ENCODE data around the gene FKBP2.

The FKBP2 gene

GRCh38 chr11:64258946-64259532 is 18.1 kb downstream of the FKBP2 start:
- TF ChIP-seq POLR2AphosphoS5 (IDR thresholded peaks at IDR 0.05; ENCODE audit: borderline replicate concordance, low read depth, low read length) (no peak), EZH2 (IDR thresholded peaks at IDR 0.05) (no peak), FOXP2 (optimal IDR thresholded peaks at IDR 0.05; ENCODE audit: control extremely low read depth, extremely low read length, insufficient read depth) (no peak)
- Histone ChIP-seq H3K9ac (ENCODE audit: insufficient read length) (no peak overlapping the region), H3K27ac (no peak overlapping the region), H3K9me3 (ENCODE audit: low read depth, low read length) (no peaks in the 10 kb centered on the region), H3K4me3 (no peak overlapping the region), H3K36me3 (ENCODE audit: insufficient read depth, low read length) (peaks cover 50% of the 10 kb centered on the region; the same call in 1 of the 2 replicates)
- DNase-seq (ENCODE audit: low read depth, low spot score), result no peak

GRCh38 chr11:64259533-64260067 is 18.7 kb downstream of the FKBP2 start:
- Histone ChIP-seq H3K4me3 (no peak overlapping the region), H3K27ac (no peak overlapping the region), H3K9me3 (ENCODE audit: low read depth, low read length) (no peaks in the 10 kb centered on the region), H3K9ac (ENCODE audit: insufficient read length) (no peak overlapping the region), H3K36me3 (ENCODE audit: insufficient read depth, low read length) (peaks cover 51% of the 10 kb centered on the region; the same call in 1 of the 2 replicates)
- no peak for DNase-seq (ENCODE audit: low read depth, low spot score)
- no peak for TF ChIP-seq FOXP2 (optimal IDR thresholded peaks at IDR 0.05; ENCODE audit: control extremely low read depth, extremely low read length, insufficient read depth)
- no peak for TF ChIP-seq EZH2 (IDR thresholded peaks at IDR 0.05)

- no peak overlapping the region for H3K9ac ChIP-seq (ENCODE audit: insufficient read length)
- DNase-seq (ENCODE audit: low read depth, low spot score), result no peak
- TF ChIP-seq POLR2AphosphoS5 (IDR thresholded peaks at IDR 0.05; ENCODE audit: borderline replicate concordance, low read depth, low read length) (no peak), FOXP2 (optimal IDR thresholded peaks at IDR 0.05; ENCODE audit: control extremely low read depth, extremely low read length, insufficient read depth) (no peak), EZH2 (IDR thresholded peaks at IDR 0.05) (no peak)
- peaks cover 49% of the 10 kb centered on the region; the same call in 1 of the 2 replicates for H3K36me3 ChIP-seq (ENCODE audit: insufficient read depth, low read length)
- no peak overlapping the region for H3K27ac ChIP-seq
- H3K4me3 ChIP-seq, result no peak overlapping the region
- H3K9me3 ChIP-seq (ENCODE audit: low read depth, low read length), result no peaks in the 10 kb centered on the region
These were observed 19.3 kb downstream of the FKBP2 start for GRCh38 chr11:64260147-64260708.

GRCh38 chr11:64261556-64262080 is 20.7 kb downstream of the FKBP2 start:
- Histone ChIP-seq H3K27ac (no peak overlapping the region), H3K9ac (ENCODE audit: insufficient read length) (no peak overlapping the region), H3K4me3 (no peak overlapping the region), H3K9me3 (ENCODE audit: low read depth, low read length) (no peaks in the 10 kb centered on the region), H3K36me3 (ENCODE audit: insufficient read depth, low read length) (peaks cover 40% of the 10 kb centered on the region; the same call in 1 of the 2 replicates)
- DNase-seq (ENCODE audit: low read depth, low spot score), result no peak
- TF ChIP-seq POLR2AphosphoS5 (IDR thresholded peaks at IDR 0.05; ENCODE audit: borderline replicate concordance, low read depth, low read length) (no peak), FOXP2 (optimal IDR thresholded peaks at IDR 0.05; ENCODE audit: control extremely low read depth, extremely low read length, insufficient read depth) (no peak), EZH2 (IDR thresholded peaks at IDR 0.05) (no peak)

- no peak overlapping the region for H3K27ac ChIP-seq
- no peak overlapping the region for H3K4me3 ChIP-seq
- H3K9me3 ChIP-seq (ENCODE audit: low read depth, low read length), result no peaks in the 10 kb centered on the region
- DNase-seq (ENCODE audit: low read depth, low spot score), result no peak
- no peak overlapping the region for H3K9ac ChIP-seq (ENCODE audit: insufficient read length)
- H3K36me3 ChIP-seq (ENCODE audit: insufficient read depth, low read length), result peaks cover 39% of the 10 kb centered on the region; the same call in 1 of the 2 replicates
- TF ChIP-seq POLR2AphosphoS5 (IDR thresholded peaks at IDR 0.05; ENCODE audit: borderline replicate concordance, low read depth, low read length) (no peak), EZH2 (IDR thresholded peaks at IDR 0.05) (no peak), FOXP2 (optimal IDR thresholded peaks at IDR 0.05; ENCODE audit: control extremely low read depth, extremely low read length, insufficient read depth) (no peak)
These were observed 21.5 kb downstream of the FKBP2 start for GRCh38 chr11:64262271-64263002.

GRCh38 chr11:64263021-64263946 is 22.4 kb downstream of the FKBP2 start:
- TF ChIP-seq FOXP2 (optimal IDR thresholded peaks at IDR 0.05; ENCODE audit: control extremely low read depth, extremely low read length, insufficient read depth) (no peak), EZH2 (IDR thresholded peaks at IDR 0.05) (no peak), POLR2AphosphoS5 (IDR thresholded peaks at IDR 0.05; ENCODE audit: borderline replicate concordance, low read depth, low read length) (no peak)
- Histone ChIP-seq H3K9ac (ENCODE audit: insufficient read length) (no peak overlapping the region), H3K27ac (no peak overlapping the region), H3K4me3 (no peak overlapping the region), H3K36me3 (ENCODE audit: insufficient read depth, low read length) (peaks cover 39% of the 10 kb centered on the region; the same call in 1 of the 2 replicates), H3K9me3 (ENCODE audit: low read depth, low read length) (no peaks in the 10 kb centered on the region)
- no peak for DNase-seq (ENCODE audit: low read depth, low spot score)

- H3K4me3 ChIP-seq, result no peak overlapping the region
- TF ChIP-seq FOXP2 (optimal IDR thresholded peaks at IDR 0.05; ENCODE audit: control extremely low read depth, extremely low read length, insufficient read depth) (no peak), POLR2AphosphoS5 (IDR thresholded peaks at IDR 0.05; ENCODE audit: borderline replicate concordance, low read depth, low read length) (no peak), EZH2 (IDR thresholded peaks at IDR 0.05) (no peak)
- H3K9me3 ChIP-seq (ENCODE audit: low read depth, low read length), result no peaks in the 10 kb centered on the region
- H3K36me3 ChIP-seq (ENCODE audit: insufficient read depth, low read length), result peaks cover 33% of the 10 kb centered on the region; the same call in 1 of the 2 replicates
- H3K27ac ChIP-seq, result no peak overlapping the region
- DNase-seq (ENCODE audit: low read depth, low spot score), result no peak
- no peak overlapping the region for H3K9ac ChIP-seq (ENCODE audit: insufficient read length)
These were observed 23.0 kb downstream of the FKBP2 start for GRCh38 chr11:64263947-64264317.

Data from SK-N-MC (cell line).